ENCODE data around the gene RBMS3. TPM values are rescaled to one million over a fixed set of nuclear protein-coding genes. Genes with fewer than 3 reads are reported as not detected.

The RBMS3 gene
- total and polyA plus RNA-seq, 2 of the 13 experiments (the other 11 are each of a cell fraction or from before 2014, with no cell fraction given): not detected

DNA sequence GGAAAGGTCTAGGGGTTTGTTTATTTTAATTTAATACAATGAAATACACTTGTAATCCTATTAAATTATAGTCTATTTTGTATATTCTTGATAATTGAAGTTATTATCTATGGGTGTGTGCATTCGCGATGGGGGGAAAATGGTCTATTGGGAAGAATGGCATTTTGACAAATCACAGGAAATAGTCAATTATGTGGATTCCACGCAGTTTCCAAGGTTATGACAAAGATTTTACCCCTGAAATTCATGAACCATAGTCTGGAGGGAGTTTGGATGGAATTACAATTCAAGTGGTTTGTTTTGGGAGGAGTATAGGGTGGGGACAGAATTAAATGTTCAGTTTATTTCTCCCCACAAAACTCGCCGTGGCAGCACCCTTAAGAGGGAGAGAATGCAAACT lies 66.5 kb downstream of the RBMS3 start:
- CTCF ChIA-PET (ENCODE audit: low intra/inter-chr PET ratio, low total read pairs): no interaction called here
- Histone ChIP-seq H3K36me3 (replicated peaks in 1 of 2; ENCODE audit: control insufficient read depth in 1 of 2, insufficient read depth in 2 of 2, low read length in 2 of 2) (no peaks in the 10 kb centered on the region), H3K4me3 (replicated peaks in 1 of 3; ENCODE audit: insufficient read depth in 1 of 3, low read depth in 2 of 3, low read length in 3 of 3) (no peak overlapping the region), H3K9ac (ENCODE audit: insufficient read depth, low read depth, low read length) (no peak overlapping the region), H3K79me2 (ENCODE audit: insufficient read depth, low read length) (no peaks in the 10 kb centered on the region), H4K20me1 (ENCODE audit: insufficient read depth, low read length) (no peaks in the 10 kb centered on the region), H3K4me2 (ENCODE audit: low read depth, low read length) (no peak overlapping the region), H3K27ac (ENCODE audit: extremely low read length, insufficient read depth, low read length) (no peak overlapping the region), H3K4me1 (ENCODE audit: insufficient read depth, low read length) (no peaks in the 10 kb centered on the region), H3K9me3 (ENCODE audit: low read length) (no peaks in the 10 kb centered on the region), H3K27me3 (ENCODE audit: control insufficient read depth in 1 of 2, insufficient read depth in 2 of 2, low read length in 2 of 2) (no peaks in the 10 kb centered on the region; a peak in 1 of 5 replicates), H2AFZ (ENCODE audit: low read length) (no peak overlapping the region)
- POLR2A ChIA-PET: no interaction called here
- ATAC-seq: no peak
- 24% methylated on average over 5 of the region's 5 CpGs for WGBS (ENCODE audit: low lambda C conversion rate)
- no peak for DNase-seq (ENCODE audit: low spot score)
- no peak for FAIRE-seq
- TF ChIP-seq, protein P1, sequence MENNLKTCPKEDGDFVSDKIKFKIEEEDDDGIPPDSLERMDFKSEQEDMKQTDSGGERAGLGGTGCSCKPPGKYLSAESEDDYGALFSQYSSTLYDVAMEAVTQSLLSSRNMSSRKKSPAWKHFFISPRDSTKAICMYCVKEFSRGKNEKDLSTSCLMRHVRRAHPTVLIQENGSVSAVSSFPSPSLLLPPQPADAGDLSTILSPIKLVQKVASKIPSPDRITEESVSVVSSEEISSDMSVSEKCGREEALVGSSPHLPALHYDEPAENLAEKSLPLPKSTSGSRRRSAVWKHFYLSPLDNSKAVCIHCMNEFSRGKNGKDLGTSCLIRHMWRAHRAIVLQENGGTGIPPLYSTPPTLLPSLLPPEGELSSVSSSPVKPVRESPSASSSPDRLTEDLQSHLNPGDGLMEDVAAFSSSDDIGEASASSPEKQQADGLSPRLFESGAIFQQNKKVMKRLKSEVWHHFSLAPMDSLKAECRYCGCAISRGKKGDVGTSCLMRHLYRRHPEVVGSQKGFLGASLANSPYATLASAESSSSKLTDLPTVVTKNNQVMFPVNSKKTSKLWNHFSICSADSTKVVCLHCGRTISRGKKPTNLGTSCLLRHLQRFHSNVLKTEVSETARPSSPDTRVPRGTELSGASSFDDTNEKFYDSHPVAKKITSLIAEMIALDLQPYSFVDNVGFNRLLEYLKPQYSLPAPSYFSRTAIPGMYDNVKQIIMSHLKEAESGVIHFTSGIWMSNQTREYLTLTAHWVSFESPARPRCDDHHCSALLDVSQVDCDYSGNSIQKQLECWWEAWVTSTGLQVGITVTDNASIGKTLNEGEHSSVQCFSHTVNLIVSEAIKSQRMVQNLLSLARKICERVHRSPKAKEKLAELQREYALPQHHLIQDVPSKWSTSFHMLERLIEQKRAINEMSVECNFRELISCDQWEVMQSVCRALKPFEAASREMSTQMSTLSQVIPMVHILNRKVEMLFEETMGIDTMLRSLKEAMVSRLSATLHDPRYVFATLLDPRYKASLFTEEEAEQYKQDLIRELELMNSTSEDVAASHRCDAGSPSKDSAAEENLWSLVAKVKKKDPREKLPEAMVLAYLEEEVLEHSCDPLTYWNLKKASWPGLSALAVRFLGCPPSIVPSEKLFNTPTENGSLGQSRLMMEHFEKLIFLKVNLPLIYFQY (CRISPR knock-in tag; IDR thresholded peaks at IDR 0.05; ENCODE audit: borderline replicate concordance): no peak
- no peak for TF ChIP-seq KLF6 (CRISPR knock-in tag; IDR thresholded peaks at IDR 0.05)
- TF ChIP-seq, protein P2, sequence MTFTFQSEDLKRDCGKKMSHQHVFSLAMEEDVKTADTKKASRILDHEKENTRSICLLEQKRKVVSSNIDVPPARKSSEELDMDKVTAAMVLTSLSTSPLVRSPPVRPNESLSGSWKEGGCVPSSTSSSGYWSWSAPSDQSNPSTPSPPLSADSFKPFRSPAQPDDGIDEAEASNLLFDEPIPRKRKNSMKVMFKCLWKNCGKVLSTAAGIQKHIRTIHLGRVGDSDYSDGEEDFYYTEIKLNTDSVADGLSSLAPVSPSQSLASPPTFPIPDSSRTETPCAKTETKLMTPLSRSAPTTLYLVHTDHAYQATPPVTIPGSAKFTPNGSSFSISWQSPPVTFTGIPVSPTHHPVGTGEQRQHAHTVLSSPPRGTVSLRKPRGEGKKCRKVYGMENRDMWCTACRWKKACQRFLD (CRISPR knock-in tag; IDR thresholded peaks at IDR 0.05; ENCODE audit: borderline replicate concordance): no peak
- TF ChIP-seq HCFC1 (IDR thresholded peaks at IDR 0.05; ENCODE audit: low read depth, low read length): no peak
- no peak for TF ChIP-seq RARG (CRISPR knock-in tag; IDR thresholded peaks at IDR 0.05; ENCODE audit: low read depth)
- no peak for TF ChIP-seq RFX3 (CRISPR knock-in tag; IDR thresholded peaks at IDR 0.05)
- no peak for TF ChIP-seq ARID2 (CRISPR knock-in tag; IDR thresholded peaks at IDR 0.05; ENCODE audit: borderline replicate concordance)
- TF ChIP-seq ZNF615 (CRISPR knock-in tag; IDR thresholded peaks at IDR 0.05; ENCODE audit: borderline replicate concordance): no peak
- no peak for TF ChIP-seq POGZ (CRISPR knock-in tag; IDR thresholded peaks at IDR 0.05)
- no peak for TF ChIP-seq ZNF7 (CRISPR knock-in tag; IDR thresholded peaks at IDR 0.05)
- TF ChIP-seq ZBTB49 (CRISPR knock-in tag; IDR thresholded peaks at IDR 0.05; ENCODE audit: borderline replicate concordance): no peak
- no peak for TF ChIP-seq ZNF44 (CRISPR knock-in tag; IDR thresholded peaks at IDR 0.05)
- no peak for TF ChIP-seq RBFOX2 (IDR thresholded peaks at IDR 0.05; ENCODE audit: low read depth, low read length)
- TF ChIP-seq ZNF839 (CRISPR knock-in tag; IDR thresholded peaks at IDR 0.05; ENCODE audit: borderline replicate concordance): no peak
- TF ChIP-seq HOXA5 (CRISPR knock-in tag; IDR thresholded peaks at IDR 0.05): no peak
- no peak for TF ChIP-seq FOSL2 (CRISPR knock-in tag; IDR thresholded peaks at IDR 0.05)
- TF ChIP-seq LCORL (IDR thresholded peaks at IDR 0.05): no peak
- TF ChIP-seq LCORL (CRISPR knock-in tag; IDR thresholded peaks at IDR 0.05): no peak
- intact Hi-C loops (cut with micrococcal nuclease; ENCODE audit: unreplicated experiment): no loop called here
- in situ Hi-C loops (cut with HindIII; ENCODE audit: extremely low pct_ligation_motif_present, low pct_unique_long_range_greater_than_20kb): no loop called here
- BruUV-seq (replicated peaks): no TSS peak
